A204.1 (cell line): ENCODE data around the gene ZNF507.
A peak's percentile ranks its signal among the peaks of the same experiment; 100 is the strongest.

ENCODE experiments used
- FAIRE-seq: peaks from 2 replicates; lab custom pipeline; 2012; peaks lifted over from hg19 to GRCh38; lab: Jason Lieb, UNC

The ZNF507 gene

DNA sequence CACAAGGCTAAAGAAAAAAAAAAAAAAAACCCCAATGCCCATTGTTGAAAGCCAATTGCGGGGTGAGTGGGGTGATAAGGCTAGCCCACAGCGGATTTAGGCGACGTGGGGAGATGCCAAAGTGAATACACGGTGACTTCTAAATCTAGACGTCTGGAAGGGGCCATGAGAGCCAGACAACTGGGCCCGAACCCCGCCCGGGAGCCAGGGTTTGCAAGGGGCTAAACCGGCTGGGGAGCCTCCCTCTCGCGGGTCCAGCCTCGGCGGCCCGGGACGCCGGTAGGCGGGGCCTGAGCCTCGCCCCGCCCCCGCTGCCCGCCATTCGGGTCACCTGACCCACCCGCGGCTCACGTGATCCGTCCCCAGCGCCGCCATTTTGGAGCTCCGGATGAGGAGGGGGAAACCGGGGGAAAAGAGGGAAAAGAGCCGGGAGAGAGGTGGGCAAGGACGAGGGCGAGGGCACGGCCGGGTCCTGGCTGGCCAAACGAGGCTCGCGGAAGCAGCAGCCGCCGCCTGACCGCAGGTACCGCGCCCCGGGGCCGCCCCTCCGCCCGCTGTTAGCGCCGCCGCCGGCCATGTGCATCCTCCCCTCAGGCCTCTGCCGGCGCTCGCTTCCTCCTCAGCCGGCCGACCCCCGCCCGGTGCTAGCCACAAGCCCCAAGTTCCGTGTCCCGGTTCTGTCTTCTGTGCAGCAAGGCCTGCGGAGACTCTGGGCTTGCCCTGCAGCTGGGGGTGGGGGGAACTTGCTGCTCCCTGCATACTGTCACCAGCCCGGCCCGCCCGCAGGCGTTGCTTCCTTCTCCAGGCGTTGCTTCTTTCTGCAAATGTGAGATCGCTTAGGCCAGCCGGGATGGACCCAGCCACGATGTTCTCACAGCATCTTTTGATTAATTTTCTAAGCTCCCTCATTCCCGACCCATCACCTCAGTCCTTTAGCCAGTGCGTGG lies at the start of gene ZNF507:
Gene ZNF507, plus strand, starts transcription at position 350 of the 947 bp plus-strand sequence. CDS start 7,221 bp downstream, outside the sequence.
- no peak for FAIRE-seq

DNA sequence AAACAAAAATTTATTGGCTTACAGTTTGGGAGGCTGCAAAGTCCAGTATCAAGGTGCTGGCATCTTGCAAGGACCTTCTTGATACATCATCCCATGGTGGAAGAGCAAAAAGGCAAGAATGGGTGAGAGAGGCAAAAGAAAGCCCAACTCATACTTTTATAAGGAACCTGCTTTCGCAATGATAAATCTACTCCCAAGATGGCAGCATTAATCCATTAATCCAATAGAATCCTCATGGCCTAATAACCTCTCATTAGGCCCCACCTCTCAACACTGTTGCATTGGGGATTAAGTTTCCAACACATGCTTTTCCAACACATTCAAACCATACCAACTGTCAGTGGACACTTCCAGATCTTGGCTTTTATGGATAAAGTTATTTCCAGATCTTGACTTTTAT lies 48.7 kb upstream of the ZNF507 start:
- FAIRE-seq: no peak

DNA sequence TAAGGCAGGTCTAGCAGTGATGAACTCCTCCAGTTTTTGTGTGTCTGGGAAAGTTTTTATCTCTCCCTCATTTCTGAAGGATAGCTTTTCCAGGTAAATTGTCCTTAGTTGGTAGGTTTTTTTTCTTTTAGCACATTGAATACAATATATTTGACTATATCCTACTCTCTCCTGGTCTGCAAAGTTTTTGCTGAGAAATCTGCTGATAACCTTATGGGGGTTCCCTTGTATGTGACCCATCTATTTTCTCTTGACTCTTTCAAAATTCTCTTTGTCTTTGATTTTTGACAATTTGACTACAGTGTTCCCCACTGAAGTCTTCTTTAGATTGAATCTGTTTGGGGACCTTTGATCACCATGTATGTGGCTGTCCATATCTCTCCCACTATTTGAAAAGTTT lies 42.6 kb upstream of the ZNF507 start:
- FAIRE-seq: no peak

DNA sequence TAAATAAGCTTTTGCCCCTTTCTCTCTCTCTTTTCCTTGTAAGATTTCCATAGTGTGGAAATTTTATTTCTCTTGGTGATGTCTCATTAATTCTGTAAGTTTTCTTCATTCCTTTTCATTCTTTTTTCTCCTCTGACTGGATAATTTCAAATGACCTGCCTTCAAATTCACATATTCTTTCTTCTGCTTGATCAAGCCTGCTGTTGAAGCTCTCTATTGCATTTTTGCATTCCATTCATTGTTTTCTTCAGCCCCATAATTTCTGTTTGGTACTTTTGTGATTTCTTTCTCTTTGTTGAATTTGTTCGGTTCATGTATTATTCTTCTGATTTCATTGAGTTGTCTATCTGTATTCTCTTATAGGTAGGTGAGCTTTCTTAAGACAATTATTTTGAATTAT lies 42.2 kb upstream of the ZNF507 start:
- no peak for FAIRE-seq

DNA sequence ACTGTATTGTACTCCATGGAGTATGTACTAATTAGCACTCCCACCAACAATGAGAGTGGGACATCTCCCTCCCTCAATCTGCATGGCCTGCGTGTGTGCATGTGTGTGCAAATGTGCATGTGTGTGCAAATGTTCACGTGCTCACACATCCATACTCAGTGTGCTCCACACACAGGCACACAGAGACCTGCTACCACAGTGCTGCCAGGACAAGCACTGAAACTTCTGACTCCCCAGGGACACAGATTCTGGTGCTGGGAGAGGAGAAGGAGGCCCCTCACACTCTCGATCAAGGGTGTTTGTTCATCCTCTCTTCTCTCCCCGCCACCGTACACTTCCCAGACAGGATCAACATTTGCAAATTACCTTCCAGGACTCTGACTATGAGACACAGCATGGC lies 37.8 kb upstream of the ZNF507 start:
- no peak for FAIRE-seq

DNA sequence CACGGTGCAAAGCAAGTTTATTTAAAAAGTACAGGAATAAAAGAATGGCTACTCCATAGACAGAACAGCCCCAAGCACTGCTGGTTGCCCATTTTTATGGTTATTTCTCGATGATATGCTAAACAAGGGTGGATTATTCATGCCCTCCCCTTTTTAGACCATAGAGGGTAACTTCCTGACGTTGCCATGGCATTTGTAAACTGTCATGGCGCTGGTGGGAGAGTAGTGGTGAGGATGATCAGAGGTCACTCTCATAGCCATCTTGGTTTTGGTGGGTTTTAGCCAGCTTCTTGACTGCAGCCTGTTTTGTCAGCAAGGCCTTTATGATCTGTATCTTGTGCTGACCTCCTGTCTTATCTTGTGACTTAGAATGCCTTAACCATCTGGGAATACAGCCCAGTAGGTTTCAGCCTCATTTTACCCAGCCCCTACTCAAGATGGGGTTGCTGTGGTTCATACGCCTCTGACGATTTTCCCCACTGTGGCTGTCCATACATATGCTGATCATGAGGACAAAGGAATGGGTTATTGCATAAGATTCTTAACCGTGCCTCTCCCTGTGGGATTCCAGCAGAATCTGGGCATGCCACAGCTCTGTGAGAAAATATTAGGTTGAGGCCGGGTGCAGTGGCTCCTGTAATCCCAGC lies 36.9 kb upstream of the ZNF507 start:
- FAIRE-seq: no peak

DNA sequence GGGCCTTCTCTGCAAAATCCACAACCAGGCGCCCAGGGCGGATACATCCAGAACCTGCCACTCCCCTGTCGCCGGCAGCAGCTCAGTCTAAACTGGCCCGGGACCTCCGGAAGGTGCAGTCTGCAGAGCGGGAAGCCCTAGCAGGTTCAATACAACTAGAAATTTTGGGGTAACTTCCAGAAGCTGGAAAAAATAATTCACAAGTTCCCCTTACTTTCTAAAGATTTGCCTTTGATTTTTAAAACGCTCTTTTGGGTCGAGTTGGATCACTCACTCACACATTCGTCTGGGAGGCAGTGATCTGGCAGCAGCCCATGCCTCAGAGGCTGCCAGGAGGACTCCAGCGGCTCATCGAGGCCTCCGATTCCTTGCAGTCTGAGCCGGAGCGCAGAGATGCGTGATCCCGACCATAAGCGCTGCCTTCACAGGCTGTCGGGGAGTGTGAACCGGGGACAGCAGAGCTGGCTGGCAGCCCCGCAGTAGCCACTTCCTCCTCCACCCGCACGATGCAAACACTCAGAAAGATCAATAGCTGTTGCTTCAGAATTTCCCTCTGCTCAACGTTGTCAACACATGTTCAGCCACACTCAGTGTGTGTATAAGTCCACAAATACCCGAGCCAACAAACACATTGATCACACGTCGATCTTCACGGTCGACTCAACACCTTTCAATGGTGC lies 35.6 kb upstream of the ZNF507 start:
- no peak for FAIRE-seq

DNA sequence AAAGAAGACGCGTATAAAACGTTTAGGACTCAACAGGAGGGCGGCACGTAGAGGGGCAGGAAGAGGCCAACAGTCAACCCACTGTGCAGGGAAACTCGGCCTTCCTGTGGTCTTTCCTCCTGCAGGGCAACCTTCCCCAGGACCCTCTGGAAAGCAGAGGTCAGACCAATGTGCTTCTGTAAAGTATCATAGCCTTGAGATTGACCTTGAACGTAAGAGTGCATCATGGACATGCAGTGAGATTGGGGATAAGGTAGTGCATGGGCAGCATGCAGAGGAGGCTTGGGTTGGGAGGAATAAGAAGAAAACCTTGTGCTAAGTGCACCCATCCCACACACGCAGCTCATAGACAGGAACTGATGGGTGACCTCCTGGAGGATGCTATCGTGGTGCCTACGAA lies 34.0 kb upstream of the ZNF507 start:
- FAIRE-seq: no peak

DNA sequence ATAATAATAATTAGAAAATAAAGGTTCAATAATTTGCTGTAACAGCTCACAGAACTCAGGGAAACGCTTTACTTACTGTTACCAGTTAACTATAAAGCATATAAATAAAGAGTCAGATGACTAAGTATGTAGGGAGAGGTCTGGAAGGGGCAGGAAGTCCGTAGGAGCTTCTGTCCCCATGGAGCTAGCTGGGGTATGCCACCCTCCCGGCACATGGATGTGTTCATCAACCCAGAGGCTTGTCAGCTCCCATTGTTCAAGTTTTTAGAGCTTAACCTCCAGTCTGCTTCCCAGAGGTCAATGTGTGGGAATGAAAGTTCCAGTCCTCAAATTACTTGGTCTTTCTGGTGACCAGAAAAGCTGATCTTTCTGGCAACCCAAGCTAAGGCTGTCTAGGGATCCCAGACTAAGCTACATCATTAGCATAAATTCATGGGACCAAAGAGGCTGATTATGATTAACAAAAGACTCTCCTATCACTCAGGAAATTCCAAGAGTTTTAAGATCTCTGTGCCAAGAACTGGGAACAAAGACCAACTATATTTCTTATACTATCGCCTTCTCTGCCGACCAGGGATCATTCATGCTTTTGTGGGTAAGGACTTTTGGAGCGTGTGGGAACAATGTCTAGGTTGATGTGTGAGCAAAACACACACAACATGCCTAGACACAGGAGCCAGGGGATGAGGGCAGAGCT lies 31.7 kb upstream of the ZNF507 start:
- FAIRE-seq: no peak

DNA sequence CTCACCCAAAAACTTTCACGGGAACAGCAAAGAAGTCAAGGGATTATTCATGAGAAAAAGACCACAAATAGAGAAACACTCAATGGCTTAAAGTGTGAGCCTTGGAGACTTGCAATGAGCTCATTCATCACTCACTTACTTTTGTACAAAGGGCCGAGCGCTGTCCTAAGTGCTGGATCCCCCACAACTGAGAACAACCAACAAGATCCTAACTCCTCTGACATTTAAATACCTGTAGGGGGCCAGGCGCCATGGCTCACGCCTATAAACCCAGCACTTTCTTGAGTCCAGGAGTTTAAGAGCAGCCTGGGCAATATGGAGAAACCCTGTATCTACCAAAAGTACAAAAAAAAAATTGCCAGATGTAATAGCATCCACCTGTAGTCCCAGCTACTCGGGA lies 29.4 kb upstream of the ZNF507 start:
- FAIRE-seq: no peak

DNA sequence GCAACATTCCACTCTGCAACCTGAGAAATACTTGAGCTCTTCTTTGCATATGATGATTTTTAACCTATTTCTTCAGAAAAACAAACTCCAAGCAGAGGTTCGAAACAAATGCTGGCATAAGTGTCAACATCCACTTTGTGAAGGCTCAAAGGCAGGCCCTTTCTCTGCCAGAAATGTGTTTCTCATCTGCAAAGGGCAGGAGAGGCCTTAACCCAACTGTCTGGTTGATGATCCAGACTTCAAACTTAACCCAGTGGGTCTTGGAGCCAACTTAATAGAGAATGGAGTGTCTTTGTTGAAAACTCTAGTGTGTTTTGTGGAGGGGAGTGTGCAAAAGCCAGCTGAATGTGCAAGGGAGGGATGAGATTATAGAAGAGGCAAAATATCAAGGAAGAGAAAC lies 28.3 kb upstream of the ZNF507 start:
- FAIRE-seq: no peak

DNA sequence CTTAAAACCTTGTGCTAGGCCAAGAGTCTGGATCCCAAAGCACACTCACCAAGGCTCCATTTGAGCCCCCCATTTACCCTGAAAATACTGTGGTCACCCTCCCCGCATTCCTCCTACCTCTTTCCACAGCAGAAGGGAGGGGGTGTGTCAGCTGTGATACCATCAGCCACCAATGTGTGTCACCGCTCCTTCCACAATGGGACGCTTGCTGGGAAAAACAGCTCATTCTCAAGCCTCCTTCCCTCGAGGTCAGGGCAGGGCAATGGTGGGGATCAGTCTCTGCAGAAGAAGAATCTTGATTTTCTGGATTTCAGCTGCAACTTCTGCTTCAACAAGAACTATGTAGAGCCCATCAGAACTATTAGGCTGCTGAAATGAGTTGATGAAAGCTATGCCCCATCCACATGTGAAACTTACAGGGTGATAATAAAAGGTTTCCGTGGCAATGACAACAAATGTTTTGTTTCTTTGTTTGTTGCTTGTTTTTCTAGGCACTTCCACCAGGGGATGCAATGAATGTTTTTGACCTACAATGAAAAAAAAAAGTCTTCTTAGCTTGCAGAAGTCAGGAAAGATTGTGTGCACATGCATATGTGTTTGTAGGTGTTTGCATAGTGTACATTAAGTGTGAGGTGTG lies 26.4 kb upstream of the ZNF507 start:
- FAIRE-seq: no peak

DNA sequence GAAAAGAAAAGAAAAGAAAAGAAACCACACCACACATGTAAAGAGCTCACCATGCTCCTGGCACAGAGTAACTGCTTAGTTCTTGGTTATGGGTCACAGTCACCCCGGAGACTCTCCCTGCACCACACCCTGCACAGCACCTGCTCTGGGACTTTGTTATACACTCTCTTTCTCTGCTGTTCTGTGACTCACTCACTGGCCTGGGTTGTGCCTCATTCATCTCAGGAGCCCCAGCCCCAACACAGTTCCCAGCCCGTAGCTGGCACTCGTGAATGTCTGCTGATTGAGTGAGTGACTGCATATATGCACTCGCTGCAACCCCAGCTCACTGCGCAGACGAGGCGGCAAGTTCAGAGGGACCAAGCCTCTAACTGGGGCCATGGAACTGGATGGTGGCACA lies 22.9 kb upstream of the ZNF507 start:
- no peak for FAIRE-seq

DNA sequence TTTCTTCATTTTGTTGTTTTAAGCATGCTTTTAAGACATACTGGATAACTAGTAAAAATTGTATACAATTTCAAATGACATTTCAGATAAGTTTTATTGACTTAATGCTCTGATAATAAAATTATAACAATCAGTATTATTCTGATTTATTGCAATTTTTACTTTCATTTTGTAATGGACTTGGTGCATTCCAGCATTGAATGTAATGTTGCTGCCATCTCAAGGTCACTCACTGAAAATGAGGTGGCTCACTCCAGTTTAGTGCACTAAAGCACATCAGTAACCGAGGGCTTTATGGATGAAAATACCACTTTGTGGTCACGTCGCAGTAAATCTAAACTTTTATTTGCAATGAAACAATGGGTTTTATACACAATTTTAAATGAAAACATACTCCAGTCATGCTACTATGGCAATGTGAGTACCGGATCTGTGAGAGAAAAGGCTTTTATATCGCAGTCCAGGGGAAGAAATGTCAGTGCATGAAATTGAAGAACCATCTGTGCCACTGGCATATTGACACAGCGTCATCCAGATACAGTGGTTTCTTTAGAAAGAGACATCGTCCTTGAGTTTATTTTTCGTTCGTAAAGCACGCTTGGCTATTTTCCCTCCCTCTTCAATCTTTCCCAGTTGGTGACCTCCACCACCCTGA lies 20.7 kb upstream of the ZNF507 start:
- FAIRE-seq: peak; percentile 78

DNA sequence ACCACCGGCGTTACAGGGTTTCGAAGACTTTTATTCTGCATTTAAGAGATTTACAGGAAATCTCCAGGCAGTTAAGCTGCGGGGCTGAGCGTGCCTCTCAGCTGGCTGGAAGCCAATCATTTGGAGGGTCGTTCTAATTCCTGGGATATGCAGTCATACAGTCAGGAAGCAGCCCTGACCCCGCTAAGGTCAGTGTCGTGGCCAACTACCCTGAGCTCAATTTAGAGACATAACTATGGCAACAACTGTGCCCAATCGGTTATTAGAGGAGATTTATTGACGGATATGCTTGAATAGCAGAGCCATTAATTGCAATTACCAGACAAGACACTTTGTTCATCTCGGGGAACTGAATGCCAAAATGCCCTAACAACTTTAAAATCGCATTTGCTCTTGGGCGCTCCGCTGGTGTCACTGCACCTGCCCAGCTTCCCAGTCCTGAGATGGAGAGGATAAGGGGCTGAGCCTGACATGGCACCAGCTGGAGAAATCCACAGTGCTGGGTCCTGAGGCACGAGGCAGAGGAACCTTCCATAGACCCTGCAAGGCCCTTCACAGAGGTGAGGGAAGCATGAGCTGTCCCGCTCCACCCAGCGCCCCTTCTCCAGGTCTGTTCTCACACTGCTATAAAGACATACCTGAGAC lies 15.1 kb upstream of the ZNF507 start:
- no peak for FAIRE-seq

DNA sequence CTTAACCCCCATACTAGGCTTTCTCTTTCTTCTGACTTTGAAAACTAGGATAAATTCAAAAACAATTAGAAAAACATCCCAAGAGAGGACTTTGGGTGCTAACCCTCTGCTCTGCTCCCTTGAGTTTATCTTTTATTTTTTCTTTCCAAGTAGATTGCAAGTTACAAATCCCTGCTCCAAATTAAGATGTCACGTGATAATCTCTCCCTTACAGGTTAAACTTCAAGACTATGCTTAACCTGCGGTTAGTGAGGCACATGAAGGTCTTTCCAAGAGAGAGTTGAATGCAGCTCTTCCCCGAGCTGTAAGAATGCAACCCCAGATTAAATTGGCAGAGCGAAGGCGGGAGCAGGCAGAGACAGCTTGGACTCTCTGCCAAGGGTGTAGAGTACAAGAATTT lies 12.2 kb upstream of the ZNF507 start:
- no peak for FAIRE-seq

DNA sequence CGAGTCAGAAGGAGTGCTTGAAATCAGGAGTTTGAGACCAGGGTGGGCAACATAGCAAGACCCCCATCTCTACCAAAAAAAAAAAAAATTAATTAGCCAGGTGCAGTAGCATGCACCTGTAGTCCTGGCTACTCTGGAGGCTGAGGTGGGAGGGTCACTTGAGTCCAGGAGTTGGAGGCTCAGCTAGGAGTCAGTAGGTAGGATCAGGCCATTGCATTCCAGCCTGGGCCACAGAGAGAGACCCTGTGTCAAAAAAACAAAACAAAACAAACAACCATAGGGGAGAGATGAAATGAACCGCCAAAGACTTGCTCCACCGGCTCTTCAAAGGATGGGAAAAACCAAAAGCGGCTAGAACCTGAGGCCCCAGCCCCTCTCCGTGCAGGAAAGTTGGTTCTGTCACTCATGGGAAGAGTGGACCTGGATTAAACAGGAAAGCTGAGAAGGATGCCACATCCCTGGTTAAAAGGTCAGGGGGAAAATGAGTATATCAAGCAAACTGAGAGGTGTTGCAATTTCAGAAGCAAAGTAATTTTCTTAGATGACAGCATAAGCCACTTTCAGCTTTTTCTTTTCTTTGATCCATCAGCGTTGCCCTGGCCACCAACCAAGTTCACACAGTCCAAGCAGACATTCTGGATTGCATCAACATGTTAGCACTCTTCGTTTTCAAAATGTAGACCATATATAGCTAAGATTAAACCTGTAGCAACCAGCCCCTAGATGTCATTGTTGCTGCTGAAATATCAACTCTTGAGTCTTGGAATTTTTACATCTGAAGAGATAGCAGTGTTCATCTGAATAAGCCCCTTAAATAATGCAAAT lies 8.9 kb upstream of the ZNF507 start:
- no peak for FAIRE-seq

DNA sequence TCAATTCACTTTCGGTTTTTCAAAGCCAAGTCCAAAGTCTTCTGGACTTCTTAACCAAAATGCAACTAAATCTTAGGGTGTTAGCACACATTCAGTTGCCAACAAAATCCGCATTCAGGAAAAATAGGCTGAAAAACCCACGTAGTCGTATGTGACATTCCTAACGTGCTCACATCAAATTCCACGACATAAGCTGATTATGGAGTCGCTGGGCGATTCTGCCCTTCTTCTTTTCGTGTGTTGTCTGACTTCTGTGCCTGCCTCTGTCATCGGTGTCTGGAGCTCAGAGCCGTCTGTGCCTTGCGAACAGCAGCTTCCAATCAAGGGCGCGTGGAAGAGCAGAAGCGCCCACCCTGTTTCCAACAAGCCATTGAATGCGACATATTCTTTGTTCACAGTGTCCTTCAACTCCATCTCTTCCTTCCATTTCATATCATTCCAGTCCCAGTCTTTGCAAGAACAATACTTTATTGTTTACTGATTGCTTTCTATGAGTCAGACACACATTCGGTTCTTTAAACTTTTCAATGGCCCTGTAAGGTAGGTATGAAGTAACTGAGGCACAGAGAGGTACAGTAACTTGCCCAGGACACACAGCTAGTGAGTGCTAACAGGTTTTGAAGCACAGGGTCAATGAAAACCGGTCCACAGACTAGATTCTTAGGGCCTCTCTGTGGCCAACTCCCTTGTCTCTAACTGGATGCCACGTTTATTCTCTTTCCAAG lies 8.2 kb upstream of the ZNF507 start:
- FAIRE-seq: no peak

DNA sequence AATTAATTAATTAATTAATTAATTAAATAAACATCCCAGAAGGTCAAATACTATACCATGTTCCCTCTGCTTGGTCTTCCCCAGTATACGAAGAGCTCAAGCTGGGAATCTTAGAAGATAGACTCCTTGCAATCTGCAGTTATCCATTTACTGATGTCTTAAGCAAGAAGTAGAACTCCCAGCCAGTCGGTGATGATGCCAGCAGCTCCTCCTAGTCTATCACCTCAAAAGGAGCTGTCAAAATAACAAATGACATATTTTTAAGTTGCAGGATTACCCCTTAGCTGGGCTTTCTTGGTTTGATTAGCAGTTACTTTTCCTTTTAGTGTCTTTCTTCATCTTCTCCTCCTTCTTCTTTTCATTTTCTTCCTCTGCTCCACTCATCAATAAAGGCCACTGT lies 6.0 kb upstream of the ZNF507 start:
- FAIRE-seq: no peak
